Measurements from ENCODE around the gene TMEM61.

DNA sequence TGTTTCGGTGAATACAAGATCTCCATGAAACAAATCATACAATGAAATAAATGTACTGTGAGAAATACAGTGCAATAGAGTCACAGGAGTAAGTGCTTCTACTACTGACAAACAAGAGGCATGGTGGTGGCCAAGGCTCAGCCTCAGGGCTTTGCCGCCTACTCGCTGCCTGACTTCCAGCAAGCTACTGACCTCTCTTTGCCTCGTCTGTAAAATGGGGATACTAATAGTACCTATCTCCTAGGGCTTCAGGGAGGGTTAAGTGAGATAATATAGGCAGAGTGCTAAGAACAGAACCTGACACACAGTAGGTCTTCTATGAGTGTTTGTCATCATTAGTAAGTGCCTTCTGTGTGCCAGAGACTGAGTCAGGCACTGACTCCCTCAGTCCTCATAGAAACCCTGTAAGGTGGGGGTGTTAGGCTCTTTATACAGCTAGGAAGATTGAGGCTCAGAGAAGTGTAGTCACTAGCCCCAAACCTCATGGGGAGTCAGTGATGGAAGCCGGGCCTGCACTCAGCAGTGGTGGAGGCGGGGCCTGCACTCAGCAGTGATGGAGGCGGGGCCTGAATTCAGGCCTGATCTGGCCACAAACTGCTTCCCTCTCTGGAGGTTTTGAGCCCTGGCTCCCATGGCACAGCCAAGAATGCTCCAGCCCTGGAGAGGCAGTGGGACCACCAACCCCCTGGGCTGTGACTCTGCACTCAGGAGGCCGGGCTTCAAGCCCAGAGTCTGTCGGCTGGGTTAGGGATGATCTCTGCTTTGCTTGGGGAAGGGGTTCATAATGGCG lies 25.1 kb downstream of the TMEM61 start:
- no peak for TF ChIP-seq CTCF (IDR thresholded peaks at IDR 0.05; ENCODE audit: insufficient read depth, low read depth, low read length)
- TF ChIP-seq EZH2 (IDR thresholded peaks at IDR 0.05; ENCODE audit: insufficient read depth, low read length), result no peak
